H9 (cell line): Measurements from ENCODE around the gene ZNF786. TPM values are rescaled to one million over a fixed set of nuclear protein-coding genes. Genes with fewer than 3 reads are reported as not detected.
A peak's percentile ranks its signal among the peaks of the same experiment; 100 is the strongest.

Source experiments
- DNase-seq: peaks from one replicate; pipeline ENCODE4 v3.0.0-alpha.2; 2017
- H2AFZ ChIP-seq: one replicate; pipeline ENCODE4 v1.6.1; 2013; ENCODE audit warnings: mild to moderate bottlenecking, low read length, control low read depth, moderate library complexity
- H2AK5ac ChIP-seq: 2 replicates; pipeline ENCODE4 v1.6.1; 2013; ENCODE audit warnings: low read length, control low read depth, mixed read lengths; ENCODE audit not compliant: insufficient read length
- H2BK120ac ChIP-seq: one replicate; pipeline ENCODE4 v1.6.1; 2013; ENCODE audit warnings: low read depth, mild to moderate bottlenecking, low read length, control low read depth, inconsistent platforms; ENCODE audit not compliant: poor library complexity, severe bottlenecking
- H2BK12ac ChIP-seq: 2 replicates; pipeline ENCODE4 v1.6.1; 2013; ENCODE audit warnings: low read length, control low read depth, mixed read lengths, low read depth; ENCODE audit not compliant: insufficient read length
- H2BK15ac ChIP-seq: 2 replicates; pipeline ENCODE4 v1.6.1; 2013; ENCODE audit warnings: low read depth, low read length, control low read depth
- H2BK20ac ChIP-seq: one replicate; pipeline ENCODE4 v1.6.1; 2013; ENCODE audit warnings: low read depth, mild to moderate bottlenecking, low read length, control low read depth, inconsistent platforms; ENCODE audit not compliant: poor library complexity, severe bottlenecking
- H2BK5ac ChIP-seq: 2 replicates; pipeline ENCODE4 v1.6.1; 2013; ENCODE audit warnings: low read length, control low read depth, mixed read lengths; ENCODE audit not compliant: insufficient read length
- H3K14ac ChIP-seq: 2 replicates; pipeline ENCODE4 v1.6.1; 2013; ENCODE audit warnings: low read length, control low read depth; ENCODE audit not compliant: insufficient read depth
- H3K18ac ChIP-seq: 2 replicates; pipeline ENCODE4 v1.6.1; 2013; ENCODE audit warnings: low read depth, mild to moderate bottlenecking, mixed read lengths, low read length, control low read depth; ENCODE audit not compliant: insufficient read length
- H3K23ac ChIP-seq: 2 replicates; pipeline ENCODE4 v1.6.1; 2013; ENCODE audit warnings: low read length, control low read depth, mixed read lengths, low read depth; ENCODE audit not compliant: insufficient read length
- H3K23me2 ChIP-seq: 2 replicates; pipeline ENCODE4 v1.6.1; 2013; ENCODE audit warnings: low read depth, mild to moderate bottlenecking, mixed read lengths, low read length, control low read depth; ENCODE audit not compliant: insufficient read length, poor library complexity, severe bottlenecking
- H3K27ac ChIP-seq: 2 replicates; pipeline ENCODE4 v1.5.1; 2013; ENCODE audit warnings: low read length, control low read depth, mixed read lengths, low read depth; ENCODE audit not compliant: insufficient read length
- H3K27me3 ChIP-seq: 2 replicates; pipeline ENCODE4 v1.6.1; 2013; ENCODE audit warnings: low read length, control low read depth, inconsistent platforms; ENCODE audit not compliant: insufficient read depth
- H3K4ac ChIP-seq: 2 replicates; pipeline ENCODE4 v1.6.1; 2013; ENCODE audit warnings: low read depth, mild to moderate bottlenecking, control low read depth, inconsistent platforms, low read length, moderate library complexity
- H3K4me1 ChIP-seq: 2 replicates; pipeline ENCODE4 v1.6.1; 2013; ENCODE audit warnings: low read length, control low read depth, inconsistent platforms; ENCODE audit not compliant: insufficient read depth
- H3K4me2 ChIP-seq: 2 replicates; pipeline ENCODE4 v1.6.1; 2013; ENCODE audit warnings: low read length, control low read depth, mixed read lengths; ENCODE audit not compliant: insufficient read length, insufficient read depth
- H3K56ac ChIP-seq: 2 replicates; pipeline ENCODE4 v1.6.1; 2013; ENCODE audit warnings: low read depth, mild to moderate bottlenecking, mixed read lengths, low read length, control low read depth; ENCODE audit not compliant: insufficient read length
- H3K79me1 ChIP-seq: 2 replicates; pipeline ENCODE4 v1.6.1; 2013; ENCODE audit warnings: low read depth, mild to moderate bottlenecking, moderate library complexity, low read length, control low read depth, inconsistent platforms; ENCODE audit not compliant: insufficient read depth, poor library complexity, severe bottlenecking
- H3K79me2 ChIP-seq: 2 replicates; pipeline ENCODE4 v1.6.1; 2013; ENCODE audit warnings: low read length, control low read depth, inconsistent platforms; ENCODE audit not compliant: insufficient read depth
- H3K9ac ChIP-seq: 2 replicates; pipeline ENCODE4 v1.6.1; 2013; ENCODE audit warnings: low read length, control low read depth, mixed read lengths; ENCODE audit not compliant: insufficient read length; ENCODE audit errors: extremely low read depth
- H3K9me3 ChIP-seq: one replicate; pipeline ENCODE4 v1.6.1; 2013; ENCODE audit warnings: low read depth, low read length, inconsistent platforms; ENCODE audit not compliant: control insufficient read depth
- H3T11ph ChIP-seq: one replicate; pipeline ENCODE4 v1.6.1; 2013; ENCODE audit warnings: mild to moderate bottlenecking, low read length, control low read depth, inconsistent platforms
- H4K20me1 ChIP-seq: one replicate; pipeline ENCODE4 v1.6.1; 2013; ENCODE audit not compliant: control insufficient read depth, insufficient read length, insufficient read depth
- H4K5ac ChIP-seq: 2 replicates; pipeline ENCODE4 v1.6.1; 2013; ENCODE audit warnings: low read depth, mild to moderate bottlenecking, mixed read lengths, low read length, control low read depth; ENCODE audit not compliant: insufficient read length
- H4K8ac ChIP-seq: replicated peaks from 2 replicates; pipeline ENCODE4 v1.6.1; 2013; ENCODE audit warnings: low read length, control low read depth, mixed read lengths, low read depth; ENCODE audit not compliant: insufficient read length
- H4K91ac ChIP-seq: 2 replicates; pipeline ENCODE4 v1.6.1; 2013; ENCODE audit warnings: low read depth, mild to moderate bottlenecking, moderate library complexity, mixed read lengths, low read length, control low read depth; ENCODE audit not compliant: insufficient read length
- H3K27ac Mint-ChIP-seq, 3 experiments: 2 replicates in 2 of 3; 3 replicates in 1 of 3; pipeline ENCODE4 v1.8.0; 2020 to 2021; ENCODE audit warnings: mixed read lengths in 3 of 3, mild to moderate bottlenecking in 1 of 3, moderate library complexity in 1 of 3
- H3K27me3 Mint-ChIP-seq: 2 replicates; pipeline ENCODE4 v1.8.0; 2021; ENCODE audit warnings: low read depth, mild to moderate bottlenecking, moderate library complexity, mixed read lengths
- H3K36me3 Mint-ChIP-seq, 3 experiments: 2 replicates in 2 of 3; 3 replicates in 1 of 3; pipeline ENCODE4 v1.8.0; 2020 to 2021; ENCODE audit warnings: low read depth in 3 of 3, mixed read lengths in 3 of 3; ENCODE audit not compliant: insufficient read depth in 1 of 3
- H3K4me1 Mint-ChIP-seq, 2 experiments: 2 replicates each; pipeline ENCODE4 v1.8.0; 2020; ENCODE audit warnings: mixed read lengths in 2 of 2
- H3K4me3 Mint-ChIP-seq, 2 experiments: 2 replicates in 1 of 2; 3 replicates in 1 of 2; pipeline ENCODE4 v1.8.0; 2020 to 2021; ENCODE audit warnings: mild to moderate bottlenecking in 2 of 2, mixed read lengths in 2 of 2, moderate library complexity in 1 of 2
- H3K9me3 Mint-ChIP-seq, 2 experiments: 2 replicates in 1 of 2; 3 replicates in 1 of 2; pipeline ENCODE4 v1.8.0; 2020; ENCODE audit warnings: mild to moderate bottlenecking in 2 of 2, mixed read lengths in 2 of 2, moderate library complexity in 1 of 2
- WGBS: extraction: QIAGEN DNeasy Blood & Tissue Kit; methylation state at CpG from one replicate; pipeline ENCODE4 v1.1.7; 2013; ENCODE audit warnings: missing lambda C conversion rate, low lambda C conversion rate, mixed read lengths; ENCODE audit not compliant: insufficient read length; ENCODE audit errors: extremely low coverage; 5-methylcytosine and 5-hydroxymethylcytosine counted together
- total RNA-seq: library from RNA; stranded (reverse); gene quantifications from 2 replicates; pipeline ENCODE4 v1.2.1, GENCODE V29; 2021
- TF ChIP-seq, protein P1 (sequence below): fragments of 200-600 bp; sonication (generic); conservative IDR thresholded peaks from 3 replicates; pipeline ENCODE4 v1.8.0; 2021; ENCODE audit warnings: antibody characterized with exemption, mild to moderate bottlenecking

ZNF786 gene
- total RNA-seq, 1 experiment from 2014 or later: 25.1 TPM

DNA sequence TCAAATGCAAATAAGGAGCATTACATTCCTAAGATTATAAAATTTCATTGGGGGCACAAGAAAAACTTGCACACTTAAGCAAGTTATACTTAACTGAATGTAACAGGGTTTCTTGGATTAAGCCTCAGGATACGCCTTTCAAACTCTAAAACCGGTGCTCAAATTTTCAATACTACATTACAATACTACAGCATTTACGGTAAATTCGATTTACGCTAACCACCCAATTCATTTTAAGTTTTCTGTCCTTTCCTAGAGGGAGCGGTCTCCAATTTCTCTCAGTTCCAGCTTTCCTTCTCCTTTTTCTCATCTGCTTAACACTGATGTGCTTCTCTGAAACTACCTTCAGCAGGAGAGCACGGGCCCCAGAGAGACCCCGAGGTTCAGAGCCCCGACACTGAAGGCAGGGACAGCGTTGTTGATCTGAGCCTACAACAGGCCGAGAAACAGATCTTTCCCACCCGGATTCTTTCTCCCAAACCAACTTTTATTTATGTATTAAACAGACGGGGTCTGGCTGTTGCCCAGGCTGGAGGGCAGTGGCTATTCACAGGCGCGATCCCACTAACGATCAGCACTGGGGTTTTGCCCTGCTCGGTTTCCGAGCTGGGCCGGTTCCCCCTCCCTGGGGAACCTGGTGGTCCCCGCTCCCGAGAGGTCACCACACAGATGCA lies 34.8 kb upstream of the ZNF786 start:
- Histone ChIP-seq H3K4me1 (no peaks in the 10 kb centered on the region; the same call in 1 of the 2 replicates), H3K23me2 (peaks cover 10% of the 10 kb centered on the region), H4K20me1 (no peaks in the 10 kb centered on the region), H2BK120ac (no peak overlapping the region), H4K91ac (no peak overlapping the region), H3K79me1 (peaks cover 5% of the 10 kb centered on the region), H3K27me3 (no peaks in the 10 kb centered on the region), H3K79me2 (peaks cover 5% of the 10 kb centered on the region; the same call in 1 of the 2 replicates), H2BK5ac (no peak overlapping the region), H3K9ac (peak overlapping the region; percentile 97), H3K4me2 (peak overlapping the region; percentile 99), H3K27ac (no peak overlapping the region), H3K56ac (no peak overlapping the region), H3K9me3 (peaks cover 4% of the 10 kb centered on the region), H3K4ac (no peak overlapping the region), H2AFZ (no peak overlapping the region), H2BK15ac (0 out of 2 replicates have a peak overlapping the region, but pooled peaks have one; percentile 7), H2BK12ac (no peak overlapping the region), H4K8ac (no peak overlapping the region), H2BK20ac (no peak overlapping the region), H3T11ph (no peak overlapping the region), H3K23ac (no peak overlapping the region), H2AK5ac (no peak overlapping the region), H4K5ac (no peak overlapping the region), H3K18ac (peak overlapping the region; percentile 85), H3K14ac (peak overlapping the region; percentile 91)
- Mint-ChIP-seq H3K4me1 (peaks cover 14 to 23% of the 10 kb centered on the region in 2 experiments), H3K27ac (peak overlapping the region; percentile 84 to 98 (median 85)), H3K36me3 (peaks cover 18 to 30% (median 20%) of the 10 kb centered on the region in 3 experiments), H3K9me3 (peaks cover 9 to 13% of the 10 kb centered on the region in 2 experiments), H3K4me3 (peak overlapping the region; percentile 98 to 99), H3K27me3 (no peaks in the 10 kb centered on the region)
- TF ChIP-seq, protein P1, sequence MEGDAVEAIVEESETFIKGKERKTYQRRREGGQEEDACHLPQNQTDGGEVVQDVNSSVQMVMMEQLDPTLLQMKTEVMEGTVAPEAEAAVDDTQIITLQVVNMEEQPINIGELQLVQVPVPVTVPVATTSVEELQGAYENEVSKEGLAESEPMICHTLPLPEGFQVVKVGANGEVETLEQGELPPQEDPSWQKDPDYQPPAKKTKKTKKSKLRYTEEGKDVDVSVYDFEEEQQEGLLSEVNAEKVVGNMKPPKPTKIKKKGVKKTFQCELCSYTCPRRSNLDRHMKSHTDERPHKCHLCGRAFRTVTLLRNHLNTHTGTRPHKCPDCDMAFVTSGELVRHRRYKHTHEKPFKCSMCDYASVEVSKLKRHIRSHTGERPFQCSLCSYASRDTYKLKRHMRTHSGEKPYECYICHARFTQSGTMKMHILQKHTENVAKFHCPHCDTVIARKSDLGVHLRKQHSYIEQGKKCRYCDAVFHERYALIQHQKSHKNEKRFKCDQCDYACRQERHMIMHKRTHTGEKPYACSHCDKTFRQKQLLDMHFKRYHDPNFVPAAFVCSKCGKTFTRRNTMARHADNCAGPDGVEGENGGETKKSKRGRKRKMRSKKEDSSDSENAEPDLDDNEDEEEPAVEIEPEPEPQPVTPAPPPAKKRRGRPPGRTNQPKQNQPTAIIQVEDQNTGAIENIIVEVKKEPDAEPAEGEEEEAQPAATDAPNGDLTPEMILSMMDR: no peak
- WGBS: no CpG with 5 or more reads among the region's 21 CpGs
- no peak for DNase-seq
